Superior temporal gyrus (tissue), 1 donor: ENCODE results near the gene KIR3DL3.
"Not testable (repeated sequence)": the region's sequence is repeated elsewhere in the genome, so short reads cannot be mapped to it uniquely, and the experiment has no call there.

Source experiments
- DNase-seq: peaks from one replicate; pipeline ENCODE4 v3.0.0-alpha.2; 2016; ENCODE audit errors: extremely low spot score

KIR3DL3 gene

GRCh38 chr19:54778896-54779295, 54.7 kb downstream of the KIR3DL3 start:
- DNase-seq, result not testable (repeated sequence)

- DNase-seq, result not testable (repeated sequence)
These were observed 58.7 kb downstream of the KIR3DL3 start for GRCh38 chr19:54782916-54783315.
